ENCODE results near the gene RAB27B.

Gene RAB27B

GRCh38 chr18:54916507-54916906, 88.2 kb downstream of the RAB27B start:
- DNase-seq = no peak
- H3K4me3 ChIP-seq (ENCODE audit: low read depth, low read length) = no peak overlapping the region
- peaks cover 3% of the 10 kb centered on the region for H3K9me3 ChIP-seq (ENCODE audit: severe bottlenecking)
- peak; percentile 18; the same call in 1 of the 2 replicates for TF ChIP-seq CTCF (IDR thresholded peaks at IDR 0.05; ENCODE audit: low read depth, low read length)
- no peaks in the 10 kb centered on the region for H3K36me3 ChIP-seq
- H3K27ac ChIP-seq = no peak overlapping the region
- peaks cover 88% of the 10 kb centered on the region for H3K27me3 ChIP-seq (ENCODE audit: insufficient read depth, low read depth, severe bottlenecking)

DNA sequence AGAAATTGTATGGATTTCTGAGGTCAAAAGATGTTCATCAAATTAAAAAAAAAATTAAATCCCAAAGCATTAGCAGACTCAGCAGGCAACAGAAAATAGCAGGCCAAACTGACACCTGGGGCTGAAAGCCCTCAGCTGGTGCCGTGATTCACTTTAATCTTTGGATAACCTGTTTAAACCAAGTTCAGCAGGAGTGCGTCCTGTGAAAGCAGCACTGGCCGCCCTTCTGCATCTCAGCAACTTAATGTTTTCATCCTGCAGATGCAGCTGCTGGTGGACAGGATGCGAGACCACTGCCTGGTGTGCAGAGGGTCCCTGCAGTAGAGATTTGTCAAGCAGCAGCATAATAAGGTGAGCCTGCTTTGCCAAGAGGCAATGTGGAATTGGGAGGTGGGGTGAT, 89.8 kb downstream of the RAB27B start:
- DNase-seq = no peak
- no peaks in the 10 kb centered on the region for H3K36me3 ChIP-seq
- peaks cover 3% of the 10 kb centered on the region for H3K9me3 ChIP-seq (ENCODE audit: severe bottlenecking)
- H3K4me3 ChIP-seq (ENCODE audit: low read depth, low read length) = no peak overlapping the region
- H3K27me3 ChIP-seq (ENCODE audit: insufficient read depth, low read depth, severe bottlenecking) = peaks cover 89% of the 10 kb centered on the region
- no peak for TF ChIP-seq CTCF (IDR thresholded peaks at IDR 0.05; ENCODE audit: low read depth, low read length)
- no peak overlapping the region for H3K27ac ChIP-seq

GRCh38 chr18:54919412-54919811, 91.1 kb downstream of the RAB27B start:
- Histone ChIP-seq H3K27me3 (ENCODE audit: insufficient read depth, low read depth, severe bottlenecking) (peaks cover 89% of the 10 kb centered on the region), H3K36me3 (no peaks in the 10 kb centered on the region), H3K4me3 (ENCODE audit: low read depth, low read length) (no peak overlapping the region), H3K9me3 (ENCODE audit: severe bottlenecking) (peaks cover 3% of the 10 kb centered on the region), H3K27ac (no peak overlapping the region)
- no peak for DNase-seq
- no peak for TF ChIP-seq CTCF (IDR thresholded peaks at IDR 0.05; ENCODE audit: low read depth, low read length)

- no peak for TF ChIP-seq CTCF (IDR thresholded peaks at IDR 0.05; ENCODE audit: low read depth, low read length)
- no peak overlapping the region for H3K4me3 ChIP-seq (ENCODE audit: low read depth, low read length)
- H3K9me3 ChIP-seq (ENCODE audit: severe bottlenecking) = peaks cover 3% of the 10 kb centered on the region
- no peak overlapping the region for H3K27ac ChIP-seq
- no peak for DNase-seq
- no peaks in the 10 kb centered on the region for H3K36me3 ChIP-seq
- peaks cover 91% of the 10 kb centered on the region for H3K27me3 ChIP-seq (ENCODE audit: insufficient read depth, low read depth, severe bottlenecking)
Observed at GRCh38 chr18:54923339-54923956, 95.2 kb downstream of the RAB27B start.

GRCh38 chr18:54924948-54925347, 96.7 kb downstream of the RAB27B start:
- Histone ChIP-seq H3K27ac (no peak overlapping the region), H3K36me3 (no peaks in the 10 kb centered on the region), H3K27me3 (ENCODE audit: insufficient read depth, low read depth, severe bottlenecking) (peaks cover 91% of the 10 kb centered on the region), H3K9me3 (ENCODE audit: severe bottlenecking) (peaks cover 3% of the 10 kb centered on the region), H3K4me3 (ENCODE audit: low read depth, low read length) (no peak overlapping the region)
- no peak for TF ChIP-seq CTCF (IDR thresholded peaks at IDR 0.05; ENCODE audit: low read depth, low read length)
- no peak for DNase-seq

All from WERI-Rb-1 (cell line).